Endometrium (tissue), 2 donors: ENCODE data around the gene CLDND1.

Experiments used
- FAIRE-seq: peaks from 2 replicates; lab custom pipeline; 2012; peaks lifted over from hg19 to GRCh38; lab: Jason Lieb, UNC
- donor health status: control.
- donor health status: control.

The CLDND1 gene

GRCh38 chr3:98551754-98552153, 29.1 kb upstream of the CLDND1 start:
- FAIRE-seq, result no peak

DNA sequence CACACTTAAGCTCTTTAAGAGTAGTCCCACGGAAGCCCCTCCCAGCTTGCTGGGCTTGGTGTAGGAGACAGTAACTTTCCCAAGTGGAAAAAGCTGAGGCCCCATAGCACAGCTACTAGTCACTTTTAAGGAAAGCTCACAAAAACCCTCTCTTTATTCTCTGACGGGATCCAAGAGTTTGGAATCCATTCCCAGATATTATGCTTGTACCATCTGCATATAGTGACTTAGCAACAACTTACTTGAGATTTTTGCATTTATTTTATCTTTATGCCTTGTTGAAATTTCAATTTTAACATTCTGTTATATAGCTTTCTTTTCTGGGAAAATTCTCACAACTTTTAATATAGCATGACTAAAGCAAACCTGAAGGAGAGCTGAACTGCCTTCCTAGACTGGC, 28.5 kb upstream of the CLDND1 start:
- FAIRE-seq, result no peak

- no peak for FAIRE-seq
Measured at GRCh38 chr3:98550833-98551232, 28.1 kb upstream of the CLDND1 start.

GRCh38 chr3:98548544-98548943, 25.8 kb upstream of the CLDND1 start:
- no peak for FAIRE-seq

DNA sequence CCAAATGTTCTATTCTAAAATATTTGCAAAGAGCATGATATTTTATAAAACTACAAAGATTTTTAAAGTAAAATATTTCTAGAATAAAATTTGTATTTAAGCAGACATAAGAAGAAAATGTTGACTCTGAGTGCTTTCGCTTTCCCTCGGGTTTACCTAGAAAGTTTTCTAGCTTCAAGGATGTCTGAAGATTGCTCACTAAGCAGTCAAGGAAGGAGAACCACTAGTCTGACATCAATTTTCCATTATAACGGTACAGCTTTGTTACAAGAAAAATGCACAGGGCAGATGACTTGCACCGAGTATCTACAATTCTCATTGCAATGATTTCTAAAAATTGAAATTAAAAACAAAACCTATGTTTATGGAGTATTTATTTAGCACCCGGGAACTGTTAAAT, 23.2 kb upstream of the CLDND1 start:
- FAIRE-seq, result no peak

GRCh38 chr3:98542623-98543022, 19.9 kb upstream of the CLDND1 start:
- no peak for FAIRE-seq

- no peak for FAIRE-seq
Measured at GRCh38 chr3:98541695-98542094, 19.0 kb upstream of the CLDND1 start.

- no peak for FAIRE-seq
Measured at GRCh38 chr3:98540346-98540745, 17.6 kb upstream of the CLDND1 start.

- FAIRE-seq, result no peak
Measured at GRCh38 chr3:98536456-98537017, 13.8 kb upstream of the CLDND1 start.

DNA sequence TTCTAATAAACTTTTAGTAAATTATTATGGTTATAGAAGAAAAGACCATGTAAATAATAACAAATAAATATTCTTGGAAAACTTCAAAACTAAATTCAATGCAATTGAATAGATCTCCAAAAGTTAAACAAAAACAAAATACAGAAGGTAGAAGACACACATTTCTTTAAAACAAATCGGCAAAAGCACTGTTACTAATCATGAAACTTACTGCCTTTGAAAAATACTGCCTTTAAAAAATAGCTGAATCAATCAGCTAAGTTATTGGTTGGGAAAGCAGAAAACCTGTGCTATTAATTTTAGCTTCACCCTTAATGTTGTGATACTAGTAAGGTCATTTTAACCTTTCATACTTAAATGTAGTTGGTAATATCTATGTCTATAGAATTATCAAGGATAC, 12.0 kb upstream of the CLDND1 start:
- no peak for FAIRE-seq

DNA sequence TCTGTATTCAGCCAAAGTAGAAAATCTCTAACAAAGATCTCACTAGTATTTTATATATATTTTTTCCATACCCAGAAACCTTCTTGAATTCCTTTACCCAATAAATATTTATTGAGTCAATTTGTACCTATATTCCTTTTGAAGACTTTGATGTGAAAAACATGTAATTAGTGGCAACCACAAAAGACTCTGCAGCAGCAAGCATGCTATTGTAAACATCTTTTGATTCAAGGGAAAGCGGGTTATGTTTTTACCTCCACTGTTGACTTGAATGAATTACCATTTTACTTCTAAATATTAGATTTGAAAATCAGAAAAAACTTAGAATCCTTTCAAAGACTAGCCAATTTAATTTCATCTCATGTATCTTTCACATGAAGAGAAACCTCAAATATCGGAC, 11.5 kb upstream of the CLDND1 start:
- FAIRE-seq, result no peak

DNA sequence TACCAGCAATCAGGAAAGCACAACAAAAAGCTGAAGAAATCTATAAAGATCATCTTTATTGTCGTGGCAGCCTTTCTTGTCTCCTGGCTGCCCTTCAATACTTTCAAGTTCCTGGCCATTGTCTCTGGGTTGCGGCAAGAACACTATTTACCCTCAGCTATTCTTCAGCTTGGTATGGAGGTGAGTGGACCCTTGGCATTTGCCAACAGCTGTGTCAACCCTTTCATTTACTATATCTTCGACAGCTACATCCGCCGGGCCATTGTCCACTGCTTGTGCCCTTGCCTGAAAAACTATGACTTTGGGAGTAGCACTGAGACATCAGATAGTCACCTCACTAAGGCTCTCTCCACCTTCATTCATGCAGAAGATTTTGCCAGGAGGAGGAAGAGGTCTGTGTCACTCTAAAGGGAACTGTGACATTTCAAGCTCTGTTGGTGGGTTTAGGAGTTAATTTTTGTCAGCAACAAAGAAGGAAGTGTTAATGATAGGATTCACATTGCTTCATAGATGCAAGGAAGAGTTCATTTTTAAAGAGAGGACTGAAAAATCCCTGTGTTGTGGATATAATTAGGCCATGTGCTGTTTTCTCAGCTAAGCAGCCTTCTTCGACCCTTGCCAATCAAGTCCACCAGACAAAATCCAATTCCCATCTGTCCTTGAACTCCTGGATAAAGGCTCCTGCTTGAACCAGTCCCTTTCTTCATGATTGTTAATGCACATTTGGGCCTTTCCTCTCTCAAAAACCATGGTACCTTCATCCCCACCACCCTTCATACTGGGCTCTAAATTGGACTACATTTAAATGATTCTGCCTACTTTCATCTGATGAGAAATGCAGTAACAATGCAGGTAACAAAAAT, 10.2 kb upstream of the CLDND1 start:
- no peak for FAIRE-seq

DNA sequence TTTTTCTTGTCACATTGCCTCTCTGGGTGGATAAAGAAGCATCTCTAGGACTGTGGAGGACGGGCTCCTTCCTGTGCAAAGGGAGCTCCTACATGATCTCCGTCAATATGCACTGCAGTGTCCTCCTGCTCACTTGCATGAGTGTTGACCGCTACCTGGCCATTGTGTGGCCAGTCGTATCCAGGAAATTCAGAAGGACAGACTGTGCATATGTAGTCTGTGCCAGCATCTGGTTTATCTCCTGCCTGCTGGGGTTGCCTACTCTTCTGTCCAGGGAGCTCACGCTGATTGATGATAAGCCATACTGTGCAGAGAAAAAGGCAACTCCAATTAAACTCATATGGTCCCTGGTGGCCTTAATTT, 9.6 kb upstream of the CLDND1 start:
- no peak for FAIRE-seq

DNA sequence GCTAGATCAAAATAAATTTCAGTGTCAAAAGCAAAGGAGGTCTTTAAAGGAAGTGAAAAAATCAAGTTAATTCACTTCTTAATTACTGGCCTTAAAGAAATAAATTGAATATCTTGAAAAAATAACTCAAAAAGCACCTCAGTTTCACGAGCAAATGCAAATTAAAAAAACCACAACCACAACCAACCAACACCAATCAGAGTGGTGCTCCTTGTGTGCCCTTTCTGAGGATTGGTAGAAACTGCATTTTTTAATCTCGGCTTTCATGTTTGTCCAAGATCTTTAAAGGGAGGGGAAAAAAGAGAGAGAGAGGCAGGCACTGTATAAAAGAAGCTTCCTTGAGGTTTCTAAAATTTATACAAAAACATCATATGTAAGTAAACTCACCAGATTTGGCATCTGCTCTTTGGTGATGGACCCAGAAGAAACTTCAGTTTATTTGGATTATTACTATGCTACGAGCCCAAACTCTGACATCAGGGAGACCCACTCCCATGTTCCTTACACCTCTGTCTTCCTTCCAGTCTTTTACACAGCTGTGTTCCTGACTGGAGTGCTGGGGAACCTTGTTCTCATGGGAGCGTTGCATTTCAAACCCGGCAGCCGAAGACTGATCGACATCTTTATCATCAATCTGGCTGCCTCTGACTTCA, 9.0 kb upstream of the CLDND1 start, which contains the start of gene GPR15:
Gene GPR15 (plus strand): TSS at position 357 of the 653 bp plus-strand sequence. CDS start 56 bp downstream, at position 413.
- FAIRE-seq, result no peak

- FAIRE-seq, result no peak
Measured at GRCh38 chr3:98530676-98531075, 8.0 kb upstream of the CLDND1 start.

DNA sequence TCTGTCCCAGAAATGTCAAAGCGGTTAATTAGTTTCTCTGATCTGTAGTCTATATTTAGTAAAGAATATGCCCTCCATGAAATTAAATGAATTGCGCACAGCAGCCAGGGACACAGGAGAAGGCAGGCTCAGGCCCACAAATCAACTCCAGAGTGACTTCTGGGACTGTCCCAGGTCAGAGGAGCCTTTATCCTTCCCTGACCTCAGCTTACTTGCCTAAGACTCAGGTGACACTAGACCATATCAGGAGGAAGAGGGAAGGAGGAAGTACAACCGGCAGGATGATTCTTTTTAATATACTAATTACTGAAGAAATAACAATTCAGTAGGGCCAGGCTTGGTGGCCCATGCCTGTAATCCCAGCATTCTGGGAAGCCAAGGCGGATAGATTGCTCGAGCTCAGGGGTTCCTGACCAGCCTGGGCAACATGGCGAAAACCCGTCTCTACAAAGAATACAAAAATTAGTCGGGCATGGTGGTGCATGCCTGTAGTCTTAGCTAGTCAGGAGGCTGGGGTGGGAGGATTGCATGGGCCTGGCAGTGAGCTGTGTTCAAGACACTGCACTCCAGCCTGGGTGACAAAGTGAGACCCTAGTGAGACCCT, 7.3 kb upstream of the CLDND1 start:
- FAIRE-seq, result no peak

GRCh38 chr3:98528474-98529346, 6.0 kb upstream of the CLDND1 start:
- FAIRE-seq, result no peak

- FAIRE-seq, result no peak
Measured at GRCh38 chr3:98525494-98525893, 2.8 kb upstream of the CLDND1 start.

DNA sequence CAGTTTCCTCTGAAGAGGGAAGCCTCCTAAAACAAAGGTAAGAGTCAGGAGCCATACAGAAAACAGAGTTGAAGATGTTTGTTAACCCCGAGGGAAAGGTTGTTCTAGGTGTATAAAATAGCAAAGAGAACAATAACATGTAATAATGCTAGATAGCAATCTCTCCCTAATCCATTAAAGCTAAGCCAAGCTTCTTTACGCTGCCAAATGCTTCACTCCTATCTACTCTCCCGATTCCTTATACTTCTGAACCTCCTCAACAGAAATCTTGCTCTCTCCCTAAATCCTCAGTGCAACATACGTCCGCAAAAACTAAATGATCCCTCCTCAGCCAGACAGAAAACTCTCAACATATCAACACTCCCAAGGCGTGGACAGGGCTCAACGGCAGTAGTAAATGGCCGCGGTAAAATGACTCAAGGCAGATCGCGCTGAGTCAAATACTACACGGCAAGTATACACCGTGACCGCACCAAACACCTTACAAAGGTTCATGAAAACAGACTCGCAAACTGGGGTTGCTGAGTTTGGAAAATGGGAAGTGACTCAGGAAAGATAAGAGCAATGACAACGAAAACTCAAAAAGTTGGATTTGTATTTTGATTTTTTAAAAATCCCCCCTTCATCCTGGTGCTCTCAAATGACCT, 682 bp downstream of the CLDND1 start:
- no peak for FAIRE-seq

DNA sequence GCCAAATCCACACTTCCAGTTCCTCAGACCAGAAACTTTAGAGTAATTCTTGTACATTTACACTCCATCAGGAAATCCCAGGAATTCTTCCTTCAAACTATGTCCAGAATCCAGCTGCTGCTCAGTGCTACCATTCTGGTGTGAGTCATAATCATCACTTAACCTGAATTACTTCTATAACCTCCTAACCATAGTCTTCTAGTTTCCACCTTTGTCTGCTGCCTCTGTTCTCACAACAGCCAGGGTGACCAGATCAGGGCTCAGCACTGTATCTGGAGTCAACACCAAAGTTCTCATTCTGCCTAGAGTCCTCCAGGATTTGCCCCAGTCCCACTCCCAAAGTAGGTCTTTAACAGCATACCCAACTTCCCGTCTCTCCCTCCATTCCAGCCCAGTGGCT, 3.4 kb downstream of the CLDND1 start:
- FAIRE-seq, result no peak

GRCh38 chr3:98518816-98519215, 3.9 kb downstream of the CLDND1 start:
- no peak for FAIRE-seq
